GM18867 (cell line): ENCODE results near the gene MTA2.
A peak's percentile ranks its signal among the peaks of the same experiment; 100 is the strongest.
"Not testable (repeated sequence)": the region's sequence is repeated elsewhere in the genome, so short reads cannot be mapped to it uniquely, and the experiment has no call there.

Source experiments
- ATAC-seq: cut with Tn5 transposase; IDR thresholded peaks from one replicate; pipeline ENCODE4 v1.9.1; 2021; ENCODE audit warnings: mild to moderate bottlenecking, moderate library complexity; ENCODE audit not compliant: unreplicated experiment

The MTA2 gene

DNA sequence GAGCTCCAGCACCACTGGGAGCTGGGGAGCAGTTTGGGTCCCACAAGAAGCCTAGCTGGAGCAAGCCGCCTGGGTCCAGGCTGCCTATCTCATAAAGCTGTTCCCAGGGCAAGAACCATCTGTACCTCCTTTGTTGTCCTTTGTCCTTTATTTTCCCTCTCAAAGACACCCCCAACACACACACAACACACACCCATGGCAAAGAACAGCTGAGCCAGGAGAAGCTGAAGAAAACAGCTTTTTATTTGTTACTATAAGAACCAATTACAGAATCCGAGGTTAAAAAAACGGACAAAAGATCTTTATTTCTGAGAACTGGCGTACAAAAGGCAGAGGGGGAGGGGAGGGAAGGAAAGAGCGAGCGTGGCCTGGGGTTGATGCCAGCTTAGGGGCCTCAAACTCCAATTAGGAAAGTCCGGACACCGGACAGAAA lies 8.7 kb downstream of the MTA2 start:
- ATAC-seq: no peak

DNA sequence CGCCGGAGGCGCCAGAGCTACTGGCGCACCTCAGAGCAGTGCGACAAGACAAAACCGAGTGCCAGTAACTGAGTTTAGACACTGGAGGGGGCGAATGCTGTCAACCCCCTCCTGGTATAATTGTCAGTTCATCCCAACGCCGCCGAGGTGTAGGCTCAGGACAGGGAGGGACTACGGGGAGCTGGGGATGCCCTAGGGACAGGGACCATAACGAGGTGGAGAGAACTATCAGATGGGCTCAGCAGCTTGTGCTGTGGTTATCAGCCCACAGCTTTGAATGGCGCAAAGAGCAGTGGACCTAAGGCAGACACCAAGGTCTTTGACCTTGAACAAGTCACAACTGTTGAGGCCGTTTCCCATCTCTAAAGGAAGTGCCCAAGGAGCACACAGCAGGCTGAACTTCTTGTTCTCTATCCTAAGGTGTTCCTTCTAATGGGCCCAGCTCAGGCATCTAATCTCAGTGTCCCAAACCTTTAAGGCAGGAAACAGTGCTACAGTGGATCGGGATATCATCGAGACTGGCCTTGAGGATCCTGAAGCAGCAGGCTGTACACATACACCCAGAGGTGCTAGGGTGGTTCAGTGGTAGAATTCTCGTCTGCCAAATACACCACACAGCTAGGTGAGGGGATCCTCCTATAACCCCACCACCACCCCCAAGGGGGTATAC lies 9.4 kb downstream of the MTA2 start:
- ATAC-seq: no peak

DNA sequence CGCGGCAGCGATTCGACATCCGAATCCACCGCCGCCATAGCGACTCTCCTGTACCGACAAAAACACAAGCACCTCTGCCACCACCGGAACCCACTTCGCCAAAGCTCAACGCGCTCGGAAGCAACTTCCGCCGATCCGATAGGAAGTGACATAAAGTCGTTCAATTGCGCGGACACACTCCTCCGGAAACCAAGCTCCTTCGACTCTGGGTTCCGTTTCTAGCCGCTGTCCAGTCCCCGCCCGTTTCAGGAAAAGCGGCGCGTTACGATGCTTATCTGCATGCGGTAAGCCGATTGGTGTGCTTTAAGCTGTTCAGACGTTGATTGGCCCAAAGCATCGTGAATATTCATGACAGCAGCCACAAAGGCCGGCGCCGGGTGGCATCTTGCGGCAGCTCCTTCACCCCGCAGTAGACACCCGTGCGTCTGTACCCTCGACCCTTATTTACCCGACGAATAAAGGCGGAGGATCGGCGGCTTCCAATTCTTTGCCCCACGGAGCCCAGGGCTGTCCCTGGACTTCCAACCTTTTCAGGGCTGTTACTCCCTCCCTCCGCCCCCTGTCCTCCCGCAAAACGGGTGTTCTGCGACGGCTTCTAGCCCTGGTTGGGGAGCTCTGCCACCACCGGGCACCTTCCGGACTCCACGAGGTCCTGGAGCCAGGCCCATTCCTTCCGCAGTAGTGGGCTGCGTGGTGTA lies 10.1 kb downstream of the MTA2 start, which contains the start of gene TUT1:
Gene TUT1 (minus strand): TSS at position 76 of the 698 bp plus-strand sequence. CDS start 38 bp downstream, at position 38.
- peak; percentile 85 for ATAC-seq

DNA sequence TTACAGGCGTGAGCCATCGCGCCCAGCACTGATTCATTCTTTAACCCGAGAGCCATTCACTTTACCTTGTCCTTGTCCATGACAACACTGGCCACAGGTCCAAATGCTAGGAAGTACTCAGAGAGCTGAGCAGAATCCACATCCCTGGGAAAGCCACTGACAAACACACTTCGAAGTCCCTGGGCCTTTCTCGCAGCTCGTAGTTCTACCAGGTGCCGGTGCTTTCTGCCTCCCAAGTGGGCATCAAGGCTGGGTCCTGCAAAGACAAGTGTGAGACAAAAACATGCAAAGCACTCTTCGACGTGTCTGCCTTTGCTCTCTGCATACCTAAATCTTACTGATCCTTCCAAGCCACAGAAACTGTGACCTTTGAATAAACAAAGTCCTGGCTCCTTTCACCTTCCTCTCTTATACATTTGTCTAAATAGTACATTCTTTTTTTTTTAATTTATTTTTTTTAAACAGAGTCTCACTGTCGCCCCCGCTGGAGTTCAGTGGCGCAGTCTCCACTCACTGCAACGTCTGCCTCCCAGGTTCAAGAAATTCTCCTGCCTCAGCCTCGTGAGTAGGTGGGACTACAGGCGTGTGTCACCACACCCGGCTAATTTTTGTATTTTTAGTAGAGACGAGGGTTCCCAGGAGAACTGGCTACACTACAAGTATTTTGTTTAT lies 12.6 kb downstream of the MTA2 start:
- ATAC-seq: no peak

- not testable (repeated sequence) for ATAC-seq
Measured at GRCh38 chr11:62585356-62585755, 16.3 kb downstream of the MTA2 start.

- ATAC-seq: not testable (repeated sequence)
Measured at GRCh38 chr11:62581735-62582134, 19.9 kb downstream of the MTA2 start.

- no peak for ATAC-seq
Measured at GRCh38 chr11:62580959-62581715, 20.5 kb downstream of the MTA2 start.

DNA sequence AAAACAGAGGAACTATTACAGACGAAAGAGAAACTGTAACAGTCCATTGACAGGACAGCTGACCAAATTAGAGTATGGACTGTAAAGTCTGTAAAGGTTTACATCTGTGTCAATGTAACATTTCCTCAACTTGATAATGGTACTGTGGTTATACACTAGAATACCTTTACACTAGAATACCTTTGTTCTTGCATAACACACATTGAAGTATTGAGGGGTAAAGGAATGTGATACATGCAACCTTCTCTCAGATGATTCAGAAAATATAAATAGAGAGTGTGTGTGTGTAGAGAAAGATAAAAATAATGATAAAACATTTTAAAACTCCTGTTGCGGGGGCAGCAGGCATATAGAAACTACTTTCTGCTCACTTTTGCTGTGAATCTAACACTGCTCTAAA lies 22.4 kb downstream of the MTA2 start:
- ATAC-seq: no peak

GRCh38 chr11:62578541-62578940 lies 23.1 kb downstream of the MTA2 start:
- no peak for ATAC-seq

GRCh38 chr11:62577046-62577714 lies 24.5 kb downstream of the MTA2 start:
- ATAC-seq: no peak

DNA sequence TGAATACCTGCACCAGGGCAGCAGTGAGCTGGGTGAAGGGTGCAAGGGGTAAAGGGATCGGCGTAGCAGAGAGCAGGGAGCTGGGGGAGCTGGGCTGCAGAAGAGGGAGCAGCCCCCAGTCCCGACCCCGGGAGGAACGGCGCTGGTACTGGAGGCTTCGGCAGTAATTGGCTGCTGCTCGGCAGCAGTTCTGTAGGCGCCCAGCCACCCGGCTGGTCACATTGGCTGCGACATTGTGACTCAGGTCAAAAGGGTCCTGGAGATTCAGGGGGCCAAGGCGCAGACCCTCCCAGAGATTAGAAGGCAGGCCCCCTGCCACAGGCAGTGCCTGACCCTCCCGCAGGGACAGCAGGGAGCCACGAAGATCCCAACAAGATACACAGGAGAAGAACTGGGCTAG lies 25.8 kb downstream of the MTA2 start:
- ATAC-seq: no peak

DNA sequence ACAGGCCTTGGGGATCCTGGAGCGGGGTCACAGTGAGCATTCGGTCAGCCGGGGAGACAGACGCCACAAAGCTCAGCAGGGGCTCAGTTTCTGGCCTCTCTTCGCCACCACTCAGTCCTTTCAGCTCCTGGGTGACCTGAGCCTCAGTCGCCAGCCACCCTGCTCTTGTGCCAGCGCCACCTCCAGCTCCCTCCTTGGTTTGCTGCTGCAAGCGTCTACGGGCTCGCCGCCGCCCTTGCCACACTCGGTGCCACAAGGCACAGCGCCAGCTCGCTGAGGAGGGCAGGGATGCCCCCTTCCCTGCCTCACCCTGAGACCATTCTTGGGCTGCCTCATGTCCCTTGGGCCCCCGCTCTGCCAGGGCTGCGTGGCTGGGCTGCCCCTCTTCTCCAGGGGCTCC lies 26.5 kb downstream of the MTA2 start:
- no peak for ATAC-seq

DNA sequence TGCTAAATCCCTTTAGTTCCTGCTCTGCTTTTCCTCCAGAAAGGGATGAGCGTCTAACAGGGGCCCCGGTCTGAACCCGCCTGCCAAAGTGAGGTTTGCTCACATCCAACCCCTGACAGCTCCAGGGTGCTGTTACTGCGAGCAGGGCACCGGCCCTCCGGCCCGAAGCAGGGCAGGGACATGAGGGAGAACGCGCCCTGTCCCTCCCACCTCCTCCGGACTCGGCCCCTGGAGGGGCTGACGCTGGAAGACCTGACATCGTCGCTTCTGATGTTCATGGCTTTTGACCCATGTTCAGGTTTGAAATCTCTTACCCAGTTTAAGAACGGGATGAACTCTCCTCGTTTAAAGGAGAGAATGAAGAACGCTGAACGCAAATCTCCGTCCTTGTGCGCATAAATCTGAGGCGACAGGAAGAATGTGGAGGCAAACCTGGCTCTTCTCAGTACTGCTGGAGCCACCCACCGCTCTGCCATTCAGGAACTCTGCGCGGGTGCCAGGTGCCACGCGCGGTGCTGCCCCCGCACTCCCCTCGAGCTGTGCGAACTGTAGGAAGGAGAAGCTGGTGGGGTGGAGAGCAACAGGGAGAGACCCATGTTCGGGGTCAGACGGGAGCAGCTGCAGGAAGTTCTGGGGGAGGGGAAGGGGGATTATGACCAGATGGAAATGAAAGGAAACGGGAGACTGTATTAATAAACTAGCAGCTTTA lies 27.1 kb downstream of the MTA2 start:
- ATAC-seq: peak; percentile 15

DNA sequence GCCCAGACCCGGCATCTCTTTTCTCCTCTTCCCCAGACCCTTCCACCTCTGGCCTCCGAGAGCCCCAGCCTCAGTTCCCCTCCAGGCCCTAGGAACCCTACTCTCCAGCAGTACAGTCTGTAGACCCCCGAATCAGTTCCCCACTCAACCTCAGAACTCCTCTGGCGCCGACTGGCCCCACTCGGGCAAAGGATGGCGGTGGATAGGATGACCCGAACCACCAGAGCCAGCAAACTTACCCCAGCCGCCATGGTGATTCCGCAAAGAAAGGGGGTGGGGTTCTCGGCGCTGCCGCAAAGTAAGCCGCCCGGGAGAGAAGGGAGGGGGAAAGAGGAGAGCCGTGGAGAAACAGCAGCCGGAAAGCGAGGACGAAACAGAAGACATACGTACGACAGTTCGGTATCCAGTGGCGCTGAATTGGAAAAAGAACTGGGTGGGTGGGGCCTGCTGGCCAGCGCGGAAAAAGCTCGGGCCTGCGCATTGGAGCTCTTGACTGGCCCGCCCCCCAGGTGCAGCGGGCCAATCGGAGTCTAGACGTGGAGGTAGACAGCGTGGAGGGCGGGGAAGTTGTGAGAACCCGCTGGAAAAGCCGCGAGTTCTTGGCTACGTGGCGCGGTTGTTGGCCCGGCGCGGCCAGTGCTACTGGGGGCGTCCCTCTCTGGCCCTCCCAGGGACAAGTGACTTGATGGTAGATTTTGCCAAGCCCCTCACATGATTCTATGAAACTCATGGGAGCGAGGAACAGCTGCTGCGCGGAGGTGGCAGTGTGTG lies 27.9 kb downstream of the MTA2 start, which contains the start of gene EEF1G:
Gene EEF1G (minus strand): TSS at position 300 of the 771 bp plus-strand sequence. CDS start 49 bp downstream, at position 251.
- ATAC-seq: peak; percentile 82

DNA sequence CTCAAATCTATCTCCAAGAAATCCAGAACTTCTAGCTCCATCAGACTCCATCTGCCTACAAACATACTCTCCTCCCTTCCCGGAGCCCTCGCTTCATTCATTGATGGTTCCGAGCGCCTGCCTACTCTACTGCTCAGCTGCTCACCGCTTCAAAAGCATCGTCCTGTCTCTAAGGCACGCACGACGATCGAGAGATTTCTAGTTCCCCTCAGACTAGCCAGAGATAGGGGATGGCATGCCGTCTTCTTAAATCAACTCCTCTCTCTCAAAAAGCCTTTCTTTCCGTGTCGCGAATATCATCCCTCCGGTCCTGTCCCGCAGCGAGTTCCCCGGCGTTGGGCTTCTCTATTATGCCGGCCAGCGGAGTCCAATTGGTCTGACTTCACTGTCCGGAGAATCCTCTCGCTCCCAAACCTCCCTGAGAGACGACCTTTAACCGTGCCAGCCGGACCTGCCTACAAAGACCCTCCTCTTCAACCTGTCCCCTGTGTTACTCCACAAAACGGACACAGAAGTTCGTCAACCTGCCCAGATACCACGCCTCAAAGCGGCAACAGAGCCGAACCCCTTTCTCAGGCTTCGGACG lies 28.6 kb downstream of the MTA2 start:
- no peak for ATAC-seq

DNA sequence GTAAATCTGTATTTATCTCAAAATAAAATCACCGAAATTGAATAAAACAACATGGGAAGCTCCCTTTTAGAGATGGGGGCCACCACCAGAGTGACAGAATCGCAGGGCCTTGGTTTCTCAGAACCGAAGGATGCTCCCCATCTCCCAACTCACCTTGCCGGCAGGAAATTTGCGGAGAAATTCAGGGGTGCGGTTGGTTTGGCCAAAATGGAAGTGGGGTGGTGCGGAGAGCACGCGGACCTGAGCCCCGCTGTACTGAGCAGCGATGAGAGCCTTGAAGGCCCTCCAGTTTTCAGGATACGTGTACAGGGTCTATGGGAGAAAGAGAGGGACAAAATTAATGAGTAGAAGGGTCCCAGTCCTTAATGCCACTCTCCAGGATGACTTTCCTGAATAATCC lies 29.2 kb downstream of the MTA2 start:
- ATAC-seq: no peak

GRCh38 chr11:62571493-62571892 lies 30.2 kb downstream of the MTA2 start:
- ATAC-seq: not testable (repeated sequence)

DNA sequence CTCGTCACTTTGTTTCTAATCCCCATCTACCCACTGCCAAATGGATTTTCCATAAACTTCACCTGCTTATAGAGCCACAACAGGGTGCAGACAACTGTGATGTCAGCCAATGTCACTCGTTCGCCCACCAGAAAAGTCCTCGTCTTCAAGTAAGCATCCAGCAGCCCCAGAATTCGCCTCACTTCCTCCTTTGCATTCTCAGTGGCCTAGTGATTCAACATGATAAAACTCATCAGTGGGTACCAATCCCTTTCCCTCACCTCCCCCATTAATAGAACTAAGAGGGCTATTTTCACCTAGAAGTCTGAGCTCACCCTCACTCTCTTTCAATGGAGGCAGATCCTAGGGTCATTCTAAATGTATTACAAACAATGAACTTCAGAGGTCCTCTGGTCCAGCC lies 30.8 kb downstream of the MTA2 start:
- ATAC-seq: not testable (repeated sequence)

GRCh38 chr11:62569611-62570010 lies 32.1 kb downstream of the MTA2 start:
- no peak for ATAC-seq
